Gastroesophageal sphincter (tissue), 4 donors: ENCODE data around the gene C1orf21. TPM values are rescaled to one million over a fixed set of nuclear protein-coding genes. Genes with fewer than 3 reads are reported as not detected.

ENCODE experiments used
- ATAC-seq: fragments of 150-250 bp; one replicate; pipeline ENCODE4 v1.9.1; 2016; ENCODE audit warnings: mild to moderate bottlenecking, moderate library complexity
- H3K27ac ChIP-seq, 4 donors: fragments of 200-600 bp; sonication (generic) in 3 of 4; 1 replicate in 3 of 4; 2 replicates in 1 of 4; pipeline ENCODE4 v1.5.1; 2016 to 2019
- H3K27me3 ChIP-seq: fragments of 200-600 bp; sonication (generic); one replicate; pipeline ENCODE4 v1.5.1; 2019
- H3K36me3 ChIP-seq, 2 donors: fragments of 200-600 bp; sonication (generic); one replicate each; pipeline ENCODE4 v1.5.1; 2019; ENCODE audit warnings: control low read depth in 1 of 2
- H3K4me1 ChIP-seq, 3 donors: fragments of 200-600 bp; sonication (generic); 1 replicate in 2 of 3; 2 replicates in 1 of 3; pipeline ENCODE4 v1.5.1; 2016 to 2019; ENCODE audit warnings: control low read depth in 2 of 3
- H3K4me3 ChIP-seq, 2 donors: fragments of 200-600 bp; sonication (generic); one replicate each; pipeline ENCODE4 v1.5.1; 2019; ENCODE audit warnings: mild to moderate bottlenecking in 1 of 2, moderate library complexity in 1 of 2
- H3K9me3 ChIP-seq, 3 donors: fragments of 200-600 bp; sonication (generic); one replicate each; pipeline ENCODE4 v1.5.1; 2017 to 2019; ENCODE audit warnings: control low read depth in 2 of 3
- CTCF ChIP-seq, 4 experiments: fragments of 200-600 bp in 2 of 4; fragments of 450-650 bp in 2 of 4; sonication (generic) in 1 of 4; IDR thresholded peaks; one replicate each; pipeline ENCODE4 v1.5.1; 2017 to 2019; ENCODE audit warnings: antibody characterized with exemption in 4 of 4, mild to moderate bottlenecking in 2 of 4, moderate library complexity in 2 of 4
- EP300 ChIP-seq: sonication (generic); formaldehyde crosslinking; IDR thresholded peaks from one replicate; pipeline ENCODE4 v1.6.1; 2017; ENCODE audit warnings: antibody characterized with exemption, mild to moderate bottlenecking
- POLR2A ChIP-seq, 2 donors: fragments of 450-650 bp; IDR thresholded peaks; one replicate each; pipeline ENCODE4 v1.6.1; 2017; ENCODE audit warnings: antibody characterized with exemption in 2 of 2, mild to moderate bottlenecking in 2 of 2, moderate library complexity in 1 of 2
- POLR2AphosphoS5 ChIP-seq: sonication (generic); formaldehyde crosslinking; IDR thresholded peaks from one replicate; pipeline ENCODE4 v1.6.1; 2017; ENCODE audit warnings: antibody characterized with exemption
- WGBS, 2 donors: methylation state at CpG; one replicate each; pipeline ENCODE4 v1.1.5; 2018; ENCODE audit warnings: low coverage in 1 of 2; 5-methylcytosine and 5-hydroxymethylcytosine counted together
- total RNA-seq, 4 donors: library from RNA; depleted of rRNA; stranded (reverse); fragments of >200 nt; gene quantifications; one replicate each; pipeline ENCODE4 v1.1.0, GENCODE V29; 2016

Gene C1orf21
- total RNA-seq, 4 donors from 2014 or later, result 81.4 to 167 (median 121) TPM

DNA sequence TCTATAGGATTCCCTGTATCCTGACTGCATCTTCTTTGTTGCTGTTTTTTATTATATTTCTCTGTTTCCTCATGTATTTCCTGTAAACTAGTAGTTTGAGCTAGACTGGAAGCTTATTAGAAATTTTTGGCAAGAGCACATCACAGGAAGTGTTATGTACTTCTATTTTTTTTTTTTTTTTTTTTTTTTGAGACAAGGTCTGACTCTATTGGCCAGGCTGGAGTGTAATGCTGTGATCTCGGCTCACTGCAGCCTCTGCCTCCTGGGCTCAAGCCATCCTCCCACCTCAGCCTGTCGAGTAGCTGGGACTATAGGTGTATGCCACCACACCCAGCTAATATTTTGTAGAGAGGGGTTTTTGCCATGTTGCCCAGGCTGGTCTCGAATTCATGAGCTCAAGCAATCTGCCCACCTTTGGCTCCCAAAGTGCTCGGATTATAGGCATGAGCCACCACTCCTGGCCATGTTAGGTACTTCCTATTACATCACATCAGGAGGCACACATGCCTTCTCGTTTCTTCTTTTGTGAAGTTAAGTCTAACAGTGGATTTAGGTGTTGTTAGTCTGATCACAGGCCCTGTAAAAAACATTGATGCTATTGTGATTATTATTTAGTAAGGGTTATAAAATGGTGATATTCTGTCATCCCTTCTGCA is 12.5 kb downstream of the C1orf21 start:
- Histone ChIP-seq H3K27me3 (no peaks in the 10 kb centered on the region), H3K27ac (peak overlapping the region in 1 of 4 donors; percentile 53), H3K4me3 (no peak overlapping the region), H3K4me1 (peaks cover 8 to 64% (median 13%) of the 10 kb centered on the region in 3 donors), H3K36me3 (no peaks in the 10 kb centered on the region), H3K9me3 (no peaks in the 10 kb centered on the region)
- 34 to 47% methylated on average over 4 of the region's 5 CpGs for WGBS, 2 donors
- TF ChIP-seq POLR2A (IDR thresholded peaks at IDR 0.05) (no peak), EP300 (no peak), CTCF (IDR thresholded peaks at IDR 0.05) (no peak)
- peak; percentile 31 for ATAC-seq

DNA sequence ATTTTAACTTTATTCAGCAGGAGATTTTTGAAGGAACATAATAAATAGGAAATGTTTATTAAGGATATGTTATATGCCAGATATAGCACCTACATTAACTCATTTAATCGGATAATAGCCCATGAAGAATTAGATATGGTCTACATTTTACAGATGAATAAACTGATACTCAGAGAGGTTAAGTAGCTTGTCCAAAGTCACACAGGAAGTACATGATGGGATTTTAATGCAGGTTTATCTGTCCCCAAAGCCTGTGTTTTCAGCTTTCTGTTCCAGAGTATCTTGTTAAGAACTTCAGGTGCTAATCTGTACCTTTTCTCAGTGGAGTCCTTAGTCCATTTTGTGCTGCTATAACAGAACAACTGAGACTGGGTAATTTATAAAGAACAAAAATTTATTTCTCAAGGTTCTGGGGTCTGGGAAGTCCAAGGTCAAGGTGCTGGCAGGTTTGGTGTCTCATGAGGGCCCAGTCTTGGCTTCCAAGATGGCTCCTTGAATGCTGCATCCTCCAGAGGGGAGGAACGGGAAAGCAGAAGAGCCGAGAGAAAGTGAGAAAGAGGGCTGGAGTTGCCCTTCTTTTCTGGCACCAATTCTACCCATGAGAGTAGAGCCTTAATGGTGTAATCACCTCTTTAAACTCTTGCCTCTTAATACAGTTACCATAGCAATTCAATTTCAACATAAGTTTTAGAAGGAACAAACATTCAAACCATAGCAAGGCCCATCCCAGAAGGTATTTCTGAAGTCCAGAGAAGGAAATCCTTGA is 17.3 kb downstream of the C1orf21 start:
- peak; percentile 60 for ATAC-seq
- no peak overlapping the region for H3K27ac ChIP-seq
- peaks cover 11 to 82% (median 23%) of the 10 kb centered on the region in 3 donors for H3K4me1 ChIP-seq
- WGBS, 2 donors, result 84 to 100% methylated on average over 1 to 3 of the region's 3 CpGs
- no peaks in the 10 kb centered on the region for H3K27me3 ChIP-seq
- H3K4me3 ChIP-seq, result no peak overlapping the region
- H3K9me3 ChIP-seq, result no peaks in the 10 kb centered on the region
- H3K36me3 ChIP-seq, result no peaks in the 10 kb centered on the region
- no peak for TF ChIP-seq CTCF (IDR thresholded peaks at IDR 0.05)
- TF ChIP-seq POLR2AphosphoS5, result no peak
- no peak for TF ChIP-seq EP300
- TF ChIP-seq POLR2A (IDR thresholded peaks at IDR 0.05), result no peak

GRCh38 chr1:184404727-184405027 is 17.8 kb downstream of the C1orf21 start:
- 85 to 86% methylated on average over 2 of the region's 2 CpGs for WGBS, 2 donors

GRCh38 chr1:184405094-184405800 is 18.4 kb downstream of the C1orf21 start:
- Histone ChIP-seq H3K4me3 (no peak overlapping the region), H3K9me3 (no peaks in the 10 kb centered on the region), H3K4me1 (peaks cover 11 to 82% (median 23%) of the 10 kb centered on the region in 3 donors), H3K27me3 (no peaks in the 10 kb centered on the region), H3K36me3 (no peaks in the 10 kb centered on the region), H3K27ac (no peak overlapping the region)
- TF ChIP-seq EP300, result no peak
- no peak for TF ChIP-seq CTCF (IDR thresholded peaks at IDR 0.05)
- no peak for TF ChIP-seq POLR2A (IDR thresholded peaks at IDR 0.05)
- no peak for TF ChIP-seq POLR2AphosphoS5
- no peak for ATAC-seq
- WGBS, 2 donors, result 79 to 82% methylated on average over 3 to 4 of the region's 4 CpGs

More at GRCh38 chr1:184404727-184405027, 17.8 kb downstream of the C1orf21 start:
- TF ChIP-seq CTCF (IDR thresholded peaks at IDR 0.05) (no peak), POLR2AphosphoS5 (no peak), EP300 (no peak), POLR2A (IDR thresholded peaks at IDR 0.05) (no peak)
- Histone ChIP-seq H3K4me3 (no peak overlapping the region), H3K36me3 (no peaks in the 10 kb centered on the region), H3K27me3 (no peaks in the 10 kb centered on the region), H3K9me3 (no peaks in the 10 kb centered on the region), H3K27ac (no peak overlapping the region), H3K4me1 (peaks cover 11 to 82% (median 23%) of the 10 kb centered on the region in 3 donors)
- no peak for ATAC-seq
